HEK293 (cell line): ENCODE data around the gene TMEM240.

ENCODE experiments used
- ATF2 ChIP-seq: fragments of 450-650 bp; formaldehyde crosslinking; IDR thresholded peaks from 2 replicates; pipeline ENCODE4 v1.5.1; 2016; ENCODE audit warnings: missing biosample characterization, missing genetic modification characterization, low read depth
- OVOL3 ChIP-seq: fragments of 450-650 bp; formaldehyde crosslinking; IDR thresholded peaks from 2 replicates; pipeline ENCODE4 v1.5.1; 2016; ENCODE audit warnings: missing biosample characterization, missing genetic modification characterization
- RBAK ChIP-seq: fragments of 450-650 bp; formaldehyde crosslinking; IDR thresholded peaks from 2 replicates; pipeline ENCODE4 v1.5.1; 2016; ENCODE audit warnings: missing biosample characterization, missing genetic modification characterization
- SCRT2 ChIP-seq: fragments of 450-650 bp; formaldehyde crosslinking; IDR thresholded peaks from 2 replicates; pipeline ENCODE4 v1.5.1; 2016; ENCODE audit warnings: missing biosample characterization, missing genetic modification characterization
- SP7 ChIP-seq: fragments of 450-650 bp; formaldehyde crosslinking; IDR thresholded peaks from 2 replicates; pipeline ENCODE4 v1.5.1; 2016; ENCODE audit warnings: missing biosample characterization, missing genetic modification characterization
- WT1 ChIP-seq: fragments of 450-650 bp; formaldehyde crosslinking; IDR thresholded peaks from 2 replicates; pipeline ENCODE4 v1.5.1; 2016; ENCODE audit warnings: missing biosample characterization, missing genetic modification characterization
- ZBTB26 ChIP-seq: fragments of 450-650 bp; formaldehyde crosslinking; optimal IDR thresholded peaks from 2 replicates; pipeline ENCODE3; 2016; ENCODE audit warnings: missing biosample characterization, mild to moderate bottlenecking, missing genetic modification characterization
- ZEB2 ChIP-seq: fragments of 450-650 bp; formaldehyde crosslinking; IDR thresholded peaks from 2 replicates; pipeline ENCODE4 v1.5.1; 2016; ENCODE audit warnings: missing biosample characterization, missing genetic modification characterization
- ZFP69B ChIP-seq: fragments of 450-650 bp; formaldehyde crosslinking; IDR thresholded peaks from 2 replicates; pipeline ENCODE4 v1.5.1; 2016; ENCODE audit warnings: missing biosample characterization, missing genetic modification characterization
- ZNF157 ChIP-seq: fragments of 450-650 bp; formaldehyde crosslinking; IDR thresholded peaks from 2 replicates; pipeline ENCODE4 v1.5.1; 2016; ENCODE audit warnings: missing biosample characterization, missing genetic modification characterization
- ZNF16 ChIP-seq: fragments of 450-650 bp; formaldehyde crosslinking; IDR thresholded peaks from 2 replicates; pipeline ENCODE4 v1.5.1; 2016; ENCODE audit warnings: low read depth, missing biosample characterization, missing genetic modification characterization
- ZNF214 ChIP-seq: fragments of 450-650 bp; formaldehyde crosslinking; IDR thresholded peaks from 2 replicates; pipeline ENCODE4 v1.5.1; 2017; ENCODE audit warnings: missing biosample characterization, mild to moderate bottlenecking, missing genetic modification characterization, borderline replicate concordance
- ZNF24 ChIP-seq: fragments of 450-650 bp; formaldehyde crosslinking; IDR thresholded peaks from 2 replicates; pipeline ENCODE4 v1.5.1; 2016; ENCODE audit warnings: missing biosample characterization, missing genetic modification characterization
- ZNF404 ChIP-seq: fragments of 450-650 bp; formaldehyde crosslinking; IDR thresholded peaks from 2 replicates; pipeline ENCODE4 v1.5.1; 2017; ENCODE audit warnings: missing biosample characterization, missing genetic modification characterization
- ZNF639 ChIP-seq: fragments of 450-650 bp; formaldehyde crosslinking; IDR thresholded peaks from 2 replicates; pipeline ENCODE4 v1.5.1; 2016; ENCODE audit warnings: missing biosample characterization, missing genetic modification characterization
- ZNF837 ChIP-seq: fragments of 450-650 bp; formaldehyde crosslinking; IDR thresholded peaks from 2 replicates; pipeline ENCODE4 v1.5.1; 2016; ENCODE audit warnings: missing biosample characterization, missing genetic modification characterization
- TF ChIP-seq, protein P1 (sequence below): fragments of 450-650 bp; formaldehyde crosslinking; IDR thresholded peaks from 2 replicates; pipeline ENCODE4 v1.5.1; 2016; ENCODE audit warnings: missing biosample characterization, missing genetic modification characterization, borderline replicate concordance
- TF ChIP-seq, protein P2 (sequence below): fragments of 450-650 bp; formaldehyde crosslinking; IDR thresholded peaks from 2 replicates; pipeline ENCODE4 v1.5.1; 2016; ENCODE audit warnings: missing biosample characterization, missing genetic modification characterization
- TF ChIP-seq, protein P3 (sequence below): fragments of 450-650 bp; formaldehyde crosslinking; IDR thresholded peaks from 2 replicates; pipeline ENCODE4 v1.5.1; 2017; ENCODE audit warnings: missing biosample characterization, mild to moderate bottlenecking, missing genetic modification characterization, moderate library complexity
- TF ChIP-seq, protein P4 (sequence below): sonication (generic); formaldehyde crosslinking; IDR thresholded peaks from 2 replicates; pipeline ENCODE4 v1.8.1; 2022; ENCODE audit warnings: mild to moderate bottlenecking, moderate library complexity, missing genetic modification reagents
- TF ChIP-seq, protein P5 (sequence below): fragments of 450-650 bp; formaldehyde crosslinking; IDR thresholded peaks from 2 replicates; pipeline ENCODE4 v1.5.1; 2017; ENCODE audit warnings: missing biosample characterization, missing genetic modification characterization

Gene TMEM240

GRCh38 chr1:1574721-1575537 is 34.5 kb upstream of the TMEM240 start, which contains the start of gene SSU72 (continued):
- TF ChIP-seq, protein P1, sequence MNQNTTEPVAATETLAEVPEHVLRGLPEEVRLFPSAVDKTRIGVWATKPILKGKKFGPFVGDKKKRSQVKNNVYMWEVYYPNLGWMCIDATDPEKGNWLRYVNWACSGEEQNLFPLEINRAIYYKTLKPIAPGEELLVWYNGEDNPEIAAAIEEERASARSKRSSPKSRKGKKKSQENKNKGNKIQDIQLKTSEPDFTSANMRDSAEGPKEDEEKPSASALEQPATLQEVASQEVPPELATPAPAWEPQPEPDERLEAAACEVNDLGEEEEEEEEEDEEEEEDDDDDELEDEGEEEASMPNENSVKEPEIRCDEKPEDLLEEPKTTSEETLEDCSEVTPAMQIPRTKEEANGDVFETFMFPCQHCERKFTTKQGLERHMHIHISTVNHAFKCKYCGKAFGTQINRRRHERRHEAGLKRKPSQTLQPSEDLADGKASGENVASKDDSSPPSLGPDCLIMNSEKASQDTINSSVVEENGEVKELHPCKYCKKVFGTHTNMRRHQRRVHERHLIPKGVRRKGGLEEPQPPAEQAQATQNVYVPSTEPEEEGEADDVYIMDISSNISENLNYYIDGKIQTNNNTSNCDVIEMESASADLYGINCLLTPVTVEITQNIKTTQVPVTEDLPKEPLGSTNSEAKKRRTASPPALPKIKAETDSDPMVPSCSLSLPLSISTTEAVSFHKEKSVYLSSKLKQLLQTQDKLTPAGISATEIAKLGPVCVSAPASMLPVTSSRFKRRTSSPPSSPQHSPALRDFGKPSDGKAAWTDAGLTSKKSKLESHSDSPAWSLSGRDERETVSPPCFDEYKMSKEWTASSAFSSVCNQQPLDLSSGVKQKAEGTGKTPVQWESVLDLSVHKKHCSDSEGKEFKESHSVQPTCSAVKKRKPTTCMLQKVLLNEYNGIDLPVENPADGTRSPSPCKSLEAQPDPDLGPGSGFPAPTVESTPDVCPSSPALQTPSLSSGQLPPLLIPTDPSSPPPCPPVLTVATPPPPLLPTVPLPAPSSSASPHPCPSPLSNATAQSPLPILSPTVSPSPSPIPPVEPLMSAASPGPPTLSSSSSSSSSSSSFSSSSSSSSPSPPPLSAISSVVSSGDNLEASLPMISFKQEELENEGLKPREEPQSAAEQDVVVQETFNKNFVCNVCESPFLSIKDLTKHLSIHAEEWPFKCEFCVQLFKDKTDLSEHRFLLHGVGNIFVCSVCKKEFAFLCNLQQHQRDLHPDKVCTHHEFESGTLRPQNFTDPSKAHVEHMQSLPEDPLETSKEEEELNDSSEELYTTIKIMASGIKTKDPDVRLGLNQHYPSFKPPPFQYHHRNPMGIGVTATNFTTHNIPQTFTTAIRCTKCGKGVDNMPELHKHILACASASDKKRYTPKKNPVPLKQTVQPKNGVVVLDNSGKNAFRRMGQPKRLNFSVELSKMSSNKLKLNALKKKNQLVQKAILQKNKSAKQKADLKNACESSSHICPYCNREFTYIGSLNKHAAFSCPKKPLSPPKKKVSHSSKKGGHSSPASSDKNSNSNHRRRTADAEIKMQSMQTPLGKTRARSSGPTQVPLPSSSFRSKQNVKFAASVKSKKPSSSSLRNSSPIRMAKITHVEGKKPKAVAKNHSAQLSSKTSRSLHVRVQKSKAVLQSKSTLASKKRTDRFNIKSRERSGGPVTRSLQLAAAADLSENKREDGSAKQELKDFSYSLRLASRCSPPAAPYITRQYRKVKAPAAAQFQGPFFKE (tag by site-specific recombination) = 0 out of 2 replicates have a peak, but pooled peaks have one; percentile 53
- TF ChIP-seq ZEB2 (tag by site-specific recombination) (peak; percentile 64), SP7 (tag by site-specific recombination) (peak; percentile 63; the same call in 1 of the 2 replicates), ZFP69B (peak; percentile 63), ATF2 (tag by site-specific recombination) (peak; percentile 79), ZNF214 (tag by site-specific recombination) (no peak), OVOL3 (tag by site-specific recombination) (peak; percentile 97; the same call in 1 of the 2 replicates), RBAK (tag by site-specific recombination) (no peak), SCRT2 (tag by site-specific recombination) (no peak), ZNF639 (tag by site-specific recombination) (peak; percentile 74), ZNF24 (tag by site-specific recombination) (peak; percentile 79), ZNF157 (tag by site-specific recombination) (0 out of 2 replicates have a peak, but pooled peaks have one; percentile 22), ZBTB26 (tag by site-specific recombination) (peak; percentile 65), ZNF16 (tag by site-specific recombination) (no peak), WT1 (tag by site-specific recombination) (peak; percentile 21; the same call in 1 of the 2 replicates), ZNF404 (tag by site-specific recombination) (no peak), ZNF837 (no peak)
- TF ChIP-seq, protein P2, sequence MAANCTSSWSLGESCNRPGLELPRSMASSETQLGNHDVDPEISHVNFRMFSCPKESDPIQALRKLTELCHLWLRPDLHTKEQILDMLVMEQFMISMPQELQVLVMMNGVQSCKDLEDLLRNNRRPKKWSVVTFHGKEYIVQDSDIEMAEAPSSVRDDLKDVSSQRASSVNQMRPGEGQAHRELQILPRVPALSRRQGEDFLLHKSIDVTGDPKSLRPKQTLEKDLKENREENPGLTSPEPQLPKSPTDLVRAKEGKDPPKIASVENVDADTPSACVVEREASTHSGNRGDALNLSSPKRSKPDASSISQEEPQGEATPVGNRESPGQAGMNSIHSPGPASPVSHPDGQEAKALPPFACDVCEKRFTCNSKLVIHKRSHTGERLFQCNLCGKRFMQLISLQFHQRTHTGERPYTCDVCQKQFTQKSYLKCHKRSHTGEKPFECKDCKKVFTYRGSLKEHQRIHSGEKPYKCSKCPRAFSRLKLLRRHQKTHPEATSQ (tag by site-specific recombination) = peak; percentile 86
- TF ChIP-seq, protein P3, sequence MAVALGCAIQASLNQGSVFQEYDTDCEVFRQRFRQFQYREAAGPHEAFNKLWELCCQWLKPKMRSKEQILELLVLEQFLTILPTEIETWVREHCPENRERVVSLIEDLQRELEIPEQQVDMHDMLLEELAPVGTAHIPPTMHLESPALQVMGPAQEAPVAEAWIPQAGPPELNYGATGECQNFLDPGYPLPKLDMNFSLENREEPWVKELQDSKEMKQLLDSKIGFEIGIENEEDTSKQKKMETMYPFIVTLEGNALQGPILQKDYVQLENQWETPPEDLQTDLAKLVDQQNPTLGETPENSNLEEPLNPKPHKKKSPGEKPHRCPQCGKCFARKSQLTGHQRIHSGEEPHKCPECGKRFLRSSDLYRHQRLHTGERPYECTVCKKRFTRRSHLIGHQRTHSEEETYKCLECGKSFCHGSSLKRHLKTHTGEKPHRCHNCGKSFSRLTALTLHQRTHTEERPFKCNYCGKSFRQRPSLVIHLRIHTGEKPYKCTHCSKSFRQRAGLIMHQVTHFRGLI (tag by site-specific recombination) = peak; percentile 34; the same call in 1 of the 2 replicates
- TF ChIP-seq, protein P4, sequence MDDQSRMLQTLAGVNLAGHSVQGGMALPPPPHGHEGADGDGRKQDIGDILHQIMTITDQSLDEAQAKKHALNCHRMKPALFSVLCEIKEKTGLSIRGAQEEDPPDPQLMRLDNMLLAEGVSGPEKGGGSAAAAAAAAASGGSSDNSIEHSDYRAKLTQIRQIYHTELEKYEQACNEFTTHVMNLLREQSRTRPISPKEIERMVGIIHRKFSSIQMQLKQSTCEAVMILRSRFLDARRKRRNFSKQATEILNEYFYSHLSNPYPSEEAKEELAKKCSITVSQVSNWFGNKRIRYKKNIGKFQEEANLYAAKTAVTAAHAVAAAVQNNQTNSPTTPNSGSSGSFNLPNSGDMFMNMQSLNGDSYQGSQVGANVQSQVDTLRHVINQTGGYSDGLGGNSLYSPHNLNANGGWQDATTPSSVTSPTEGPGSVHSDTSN (CRISPR knock-in tag) = no peak
- TF ChIP-seq, protein P5, sequence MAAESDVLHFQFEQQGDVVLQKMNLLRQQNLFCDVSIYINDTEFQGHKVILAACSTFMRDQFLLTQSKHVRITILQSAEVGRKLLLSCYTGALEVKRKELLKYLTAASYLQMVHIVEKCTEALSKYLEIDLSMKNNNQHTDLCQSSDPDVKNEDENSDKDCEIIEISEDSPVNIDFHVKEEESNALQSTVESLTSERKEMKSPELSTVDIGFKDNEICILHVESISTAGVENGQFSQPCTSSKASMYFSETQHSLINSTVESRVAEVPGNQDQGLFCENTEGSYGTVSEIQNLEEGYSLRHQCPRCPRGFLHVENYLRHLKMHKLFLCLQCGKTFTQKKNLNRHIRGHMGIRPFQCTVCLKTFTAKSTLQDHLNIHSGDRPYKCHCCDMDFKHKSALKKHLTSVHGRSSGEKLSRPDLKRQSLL (tag by site-specific recombination) = no peak
